ENCODE measurements around the gene CDK14.

The CDK14 gene

GRCh38 chr7:90595801-90596670 lies at the start of gene CDK14:
Gene CDK14, plus strand, starts transcription at chr7:90596321. Its CDS starts 307 bp downstream, at chr7:90596628.
- no peak for DNase-seq (ENCODE audit: low read depth in 2 of 2)

GRCh38 chr7:90551036-90551435 lies 45.1 kb upstream of the CDK14 start:
- no peak for DNase-seq (ENCODE audit: low read depth in 2 of 2)

- no peak for DNase-seq (ENCODE audit: low read depth in 2 of 2)
These were observed 43.6 kb upstream of the CDK14 start for GRCh38 chr7:90552521-90552920.

GRCh38 chr7:90560730-90561129 lies 35.4 kb upstream of the CDK14 start:
- no peak for DNase-seq (ENCODE audit: low read depth in 2 of 2)

- DNase-seq (ENCODE audit: low read depth in 2 of 2), result no peak
These were observed 32.8 kb upstream of the CDK14 start for GRCh38 chr7:90563286-90563685.

GRCh38 chr7:90564455-90564854 lies 31.7 kb upstream of the CDK14 start:
- DNase-seq (ENCODE audit: low read depth in 2 of 2), result no peak

- DNase-seq (ENCODE audit: low read depth in 2 of 2), result no peak
These were observed 27.9 kb upstream of the CDK14 start for GRCh38 chr7:90568213-90568612.

- no peak for DNase-seq (ENCODE audit: low read depth in 2 of 2)
These were observed 26.8 kb upstream of the CDK14 start for GRCh38 chr7:90569368-90569767.

- no peak for DNase-seq (ENCODE audit: low read depth in 2 of 2)
These were observed 25.7 kb upstream of the CDK14 start for GRCh38 chr7:90570373-90570959.

GRCh38 chr7:90574146-90574819 lies 21.8 kb upstream of the CDK14 start:
- no peak for DNase-seq (ENCODE audit: low read depth in 2 of 2)

- DNase-seq (ENCODE audit: low read depth in 2 of 2), result no peak
These were observed 21.3 kb upstream of the CDK14 start for GRCh38 chr7:90574820-90575187.

- DNase-seq (ENCODE audit: low read depth in 2 of 2), result no peak
These were observed 16.9 kb upstream of the CDK14 start for GRCh38 chr7:90579181-90579688.

- no peak for DNase-seq (ENCODE audit: low read depth in 2 of 2)
These were observed 16.1 kb upstream of the CDK14 start for GRCh38 chr7:90580051-90580450.

- DNase-seq (ENCODE audit: low read depth in 2 of 2), result no peak
These were observed 14.0 kb upstream of the CDK14 start for GRCh38 chr7:90582164-90582563.

GRCh38 chr7:90584378-90584777 lies 11.7 kb upstream of the CDK14 start:
- DNase-seq (ENCODE audit: low read depth in 2 of 2), result no peak

- no peak for DNase-seq (ENCODE audit: low read depth in 2 of 2)
These were observed 10.0 kb upstream of the CDK14 start for GRCh38 chr7:90586091-90586490.

- no peak for DNase-seq (ENCODE audit: low read depth in 2 of 2)
These were observed 8.4 kb upstream of the CDK14 start for GRCh38 chr7:90587766-90588165.

- DNase-seq (ENCODE audit: low read depth in 2 of 2), result no peak
These were observed 4.1 kb upstream of the CDK14 start for GRCh38 chr7:90592033-90592432.

GRCh38 chr7:90593205-90593604 lies 2.9 kb upstream of the CDK14 start:
- no peak for DNase-seq (ENCODE audit: low read depth in 2 of 2)

- no peak for DNase-seq (ENCODE audit: low read depth in 2 of 2)
These were observed 1.3 kb upstream of the CDK14 start for GRCh38 chr7:90594751-90595317.

- DNase-seq (ENCODE audit: low read depth in 2 of 2), result no peak
These were observed 750 bp upstream of the CDK14 start for GRCh38 chr7:90595342-90595800.

Data from stimulated activated CD8-positive, alpha-beta memory T cell treated with anti-CD3 and anti-CD28 coated beads, Interleukin-2, amount 100 ng/mL, for 1 hour (primary cell).